Lung (tissue), 12 donors: ENCODE measurements around the gene SETBP1. TPM values are rescaled to one million over a fixed set of nuclear protein-coding genes. Genes with fewer than 3 reads are reported as not detected.

Experiments used
- ATAC-seq: fragments of 200-7000 bp; cut with Tn5 transposase; one replicate; pipeline ENCODE4 v1.9.1; 2020; ENCODE audit warnings: moderate number of reproducible peaks; ENCODE audit not compliant: insufficient read depth, low FRiP score
- DNase-seq, 3 donors: peaks; one replicate each; pipeline ENCODE4 v3.0.0-alpha.2; 2013 to 2017
- H3K27ac ChIP-seq, 2 donors: one replicate each; pipeline ENCODE4 v1.5.1; 2013; ENCODE audit warnings: mild to moderate bottlenecking in 2 of 2, moderate library complexity in 2 of 2, control low read depth in 1 of 2, inconsistent platforms in 1 of 2, low read depth in 1 of 2, low read length in 1 of 2
- H3K27me3 ChIP-seq, 3 donors: one replicate each; pipeline ENCODE4 v1.5.1; 2013; ENCODE audit warnings: low read length in 2 of 3; ENCODE audit not compliant: control insufficient read depth in 3 of 3, insufficient read depth in 3 of 3
- H3K36me3 ChIP-seq, 4 donors: one replicate each; pipeline ENCODE4 v1.5.1; 2013; ENCODE audit warnings: low read length in 4 of 4, mild to moderate bottlenecking in 1 of 4, moderate library complexity in 1 of 4; ENCODE audit not compliant: control insufficient read depth in 4 of 4, insufficient read depth in 4 of 4
- H3K4me1 ChIP-seq, 5 donors: one replicate each; pipeline ENCODE4 v1.5.1; 2013; ENCODE audit warnings: low read length in 5 of 5, mild to moderate bottlenecking in 2 of 5, moderate library complexity in 1 of 5; ENCODE audit not compliant: control insufficient read depth in 5 of 5, insufficient read depth in 5 of 5
- H3K4me3 ChIP-seq: one replicate; pipeline ENCODE4 v1.5.1; 2013; ENCODE audit warnings: mild to moderate bottlenecking, control low read depth, moderate library complexity
- H3K9ac ChIP-seq, 2 donors: one replicate each; pipeline ENCODE4 v1.5.1; 2013; ENCODE audit warnings: low read length in 2 of 2, control low read depth in 1 of 2; ENCODE audit not compliant: insufficient read depth in 1 of 2
- H3K9me3 ChIP-seq, 4 donors: one replicate each; pipeline ENCODE4 v1.5.1; 2013; ENCODE audit warnings: low read length in 3 of 4, mild to moderate bottlenecking in 1 of 4, moderate library complexity in 1 of 4; ENCODE audit not compliant: control insufficient read depth in 4 of 4, insufficient read depth in 3 of 4
- CTCF ChIP-seq: IDR thresholded peaks from 2 replicates; pipeline ENCODE4 v1.5.1; 2012; ENCODE audit warnings: mild to moderate bottlenecking; ENCODE audit errors: control extremely low read depth, extremely low read depth
- WGBS, 2 donors: extraction: QIAGEN DNeasy Blood & Tissue Kit; methylation state at CpG; one replicate each; pipeline ENCODE4 v1.1.7; 2013; 5-methylcytosine and 5-hydroxymethylcytosine counted together
- polyA plus RNA-seq, 2 donors: library from polyadenylated mRNA; stranded (reverse); fragments of 200-250 nt; gene quantifications; one replicate each; pipeline ENCODE4 v1.2.1, GENCODE V29; 2013
- total RNA-seq, 2 donors: library from RNA; depleted of rRNA in 1 of 2; stranded (reverse); fragments of >200 nt in 1 of 2; gene quantifications; one replicate each; pipeline ENCODE4 v1.2.1, GENCODE V29; 2014 to 2021
- donor health status: control.
- donor health status: control.
- donor health status: Bipolar disorder and iron deficiency.
- donor health status: healthy.
- donor health status: DM: yes; HTN: yes; CAD: no.

Gene SETBP1
- total and polyA plus RNA-seq, 4 donors: 1.6 to 43.8 (median 16.6) TPM

GRCh38 chr18:44855681-44856080 lies 175.0 kb downstream of the SETBP1 start:
- H3K4me3 ChIP-seq: no peak overlapping the region
- H3K27ac ChIP-seq: no peak overlapping the region
- peaks cover 5 to 28% (median 23%) of the 10 kb centered on the region in 5 donors for H3K4me1 ChIP-seq
- WGBS, 2 donors: 87 to 89% methylated on average over 6 of the region's 6 CpGs
- no peak overlapping the region for H3K9ac ChIP-seq
- ATAC-seq: no peak
- no peaks in the 10 kb centered on the region for H3K27me3 ChIP-seq
- peaks cover 0 to 4% (median 0%) of the 10 kb centered on the region in 4 donors for H3K9me3 ChIP-seq
- no peak for DNase-seq
- H3K36me3 ChIP-seq: no peaks in the 10 kb centered on the region
- no peak for TF ChIP-seq CTCF

- Histone ChIP-seq H3K4me1 (peaks cover 5 to 27% (median 23%) of the 10 kb centered on the region in 5 donors), H3K4me3 (no peak overlapping the region), H3K9ac (no peak overlapping the region), H3K27ac (peak overlapping the region in 1 of 2 donors; percentile 27), H3K27me3 (no peaks in the 10 kb centered on the region), H3K36me3 (no peaks in the 10 kb centered on the region), H3K9me3 (peaks cover 0 to 4% (median 0%) of the 10 kb centered on the region in 4 donors)
- TF ChIP-seq CTCF: no peak
- WGBS, 2 donors: 20 to 38% methylated on average over 1 of the region's 1 CpG
- no peak for DNase-seq
- ATAC-seq: no peak
These were observed 175.5 kb downstream of the SETBP1 start for GRCh38 chr18:44856157-44856556.

- 84 to 88% methylated on average over 2 of the region's 2 CpGs for WGBS, 2 donors
- Histone ChIP-seq H3K4me3 (no peak overlapping the region), H3K9me3 (peaks cover 0 to 2% (median 0%) of the 10 kb centered on the region in 4 donors), H3K36me3 (no peaks in the 10 kb centered on the region), H3K9ac (no peak overlapping the region), H3K4me1 (peaks cover 5 to 26% (median 18%) of the 10 kb centered on the region in 5 donors), H3K27ac (no peak overlapping the region), H3K27me3 (no peaks in the 10 kb centered on the region)
- no peak for TF ChIP-seq CTCF
- DNase-seq (no peak), ATAC-seq (no peak)
These were observed 176.4 kb downstream of the SETBP1 start for GRCh38 chr18:44857081-44857480.
